ENCODE measurements around the gene GAS2L3. TPM values are rescaled to one million over a fixed set of nuclear protein-coding genes. Genes with fewer than 3 reads are reported as not detected.

GAS2L3 gene
- total RNA-seq, 4 donors from 2014 or later = 2.5 to 45.8 TPM; not detected in 2

DNA sequence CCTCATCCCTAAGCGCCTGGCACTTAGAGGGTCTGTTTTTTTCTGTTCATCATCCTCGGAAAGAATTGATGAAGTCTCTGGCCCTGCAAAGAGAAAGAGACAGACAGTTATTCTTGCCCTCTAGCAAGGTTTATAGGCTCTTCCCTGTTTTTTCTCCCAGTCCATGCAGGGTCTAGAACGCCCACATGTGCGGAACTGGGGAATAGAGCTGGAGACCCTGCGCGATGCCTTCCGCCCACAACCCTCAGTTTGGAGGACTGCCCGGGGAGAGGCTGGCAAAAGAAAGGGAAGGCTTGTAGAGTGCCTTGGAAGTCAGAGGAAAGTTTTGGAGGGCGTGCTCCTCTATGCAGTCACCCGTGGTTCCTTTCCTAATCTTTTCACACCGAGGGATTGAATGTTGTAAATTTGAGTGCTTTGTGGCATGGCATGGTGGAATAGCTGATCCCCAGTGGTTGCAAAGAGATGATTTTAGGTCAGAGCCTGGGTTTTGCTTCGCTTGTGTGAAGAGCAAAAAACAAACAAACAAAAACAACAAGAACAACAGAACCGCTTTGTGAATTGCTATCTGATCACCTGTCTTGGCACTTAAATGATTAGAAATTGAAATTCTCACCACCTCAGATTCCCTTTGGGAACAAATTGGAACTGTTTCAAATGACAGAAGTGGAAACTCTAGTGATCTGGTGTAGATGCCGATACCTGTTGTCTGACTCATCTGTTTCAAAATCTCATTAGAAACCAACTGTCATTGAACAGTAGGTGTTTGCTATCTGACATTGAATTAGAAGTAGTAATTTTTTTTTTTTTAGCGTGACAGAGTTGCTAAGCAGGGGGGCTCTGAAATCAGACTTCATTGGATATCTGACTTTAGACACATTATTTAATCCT is 947 bp downstream of the GAS2L3 start:
- Histone ChIP-seq H3K27me3 (no peaks in the 10 kb centered on the region), H3K9me3 (no peaks in the 10 kb centered on the region), H3K4me1 (peaks cover 0 to 6% of the 10 kb centered on the region in 2 donors), H3K27ac (no peak overlapping the region), H3K4me3 (peak overlapping the region; percentile 37 to 64), H3K36me3 (no peaks in the 10 kb centered on the region)
- intact Hi-C loops (cut with DNase I; ENCODE audit: low total_unique reads) = no loop called here
- TF ChIP-seq, protein P1, sequence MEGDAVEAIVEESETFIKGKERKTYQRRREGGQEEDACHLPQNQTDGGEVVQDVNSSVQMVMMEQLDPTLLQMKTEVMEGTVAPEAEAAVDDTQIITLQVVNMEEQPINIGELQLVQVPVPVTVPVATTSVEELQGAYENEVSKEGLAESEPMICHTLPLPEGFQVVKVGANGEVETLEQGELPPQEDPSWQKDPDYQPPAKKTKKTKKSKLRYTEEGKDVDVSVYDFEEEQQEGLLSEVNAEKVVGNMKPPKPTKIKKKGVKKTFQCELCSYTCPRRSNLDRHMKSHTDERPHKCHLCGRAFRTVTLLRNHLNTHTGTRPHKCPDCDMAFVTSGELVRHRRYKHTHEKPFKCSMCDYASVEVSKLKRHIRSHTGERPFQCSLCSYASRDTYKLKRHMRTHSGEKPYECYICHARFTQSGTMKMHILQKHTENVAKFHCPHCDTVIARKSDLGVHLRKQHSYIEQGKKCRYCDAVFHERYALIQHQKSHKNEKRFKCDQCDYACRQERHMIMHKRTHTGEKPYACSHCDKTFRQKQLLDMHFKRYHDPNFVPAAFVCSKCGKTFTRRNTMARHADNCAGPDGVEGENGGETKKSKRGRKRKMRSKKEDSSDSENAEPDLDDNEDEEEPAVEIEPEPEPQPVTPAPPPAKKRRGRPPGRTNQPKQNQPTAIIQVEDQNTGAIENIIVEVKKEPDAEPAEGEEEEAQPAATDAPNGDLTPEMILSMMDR (IDR thresholded peaks at IDR 0.05) = no peak
- no peak for TF ChIP-seq POLR2A (IDR thresholded peaks at IDR 0.05)
- DNase-seq = no peak

DNA sequence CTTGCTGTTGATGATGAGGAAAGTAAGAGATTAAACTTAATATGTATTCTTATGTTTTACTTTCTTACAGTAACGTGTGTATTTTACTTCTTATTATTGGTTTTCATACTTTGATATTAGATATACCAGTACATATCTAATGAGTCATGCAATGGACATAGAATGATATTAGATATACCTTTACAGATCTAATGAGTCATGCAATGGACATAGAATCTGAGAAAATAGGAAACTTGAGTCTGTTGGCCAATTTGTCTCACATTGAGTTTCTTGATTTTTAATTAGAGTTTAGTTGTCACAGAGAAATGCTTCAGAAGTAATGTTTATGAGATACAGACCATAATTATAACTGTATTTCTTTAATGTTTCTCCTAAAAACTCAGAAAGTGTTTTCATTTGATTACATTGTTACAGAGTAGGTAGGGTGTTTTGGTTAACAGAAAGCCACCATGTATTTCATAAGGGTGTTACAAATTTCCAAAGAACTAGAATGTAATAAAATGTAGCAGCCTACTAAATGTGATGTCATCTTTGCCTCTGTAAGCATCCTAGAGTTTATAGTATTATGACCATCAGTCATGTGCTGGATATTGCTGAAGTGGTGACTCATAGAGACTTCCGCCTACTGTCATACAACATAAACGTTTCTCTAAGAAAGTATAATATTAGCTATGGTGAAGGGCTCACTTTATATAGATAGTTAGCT is 3.0 kb downstream of the GAS2L3 start:
- intact Hi-C loops (cut with DNase I; ENCODE audit: low total_unique reads) = no loop called here
- Histone ChIP-seq H3K27me3 (no peaks in the 10 kb centered on the region), H3K4me1 (peaks cover 0 to 6% of the 10 kb centered on the region in 2 donors), H3K4me3 (no peak overlapping the region), H3K27ac (no peak overlapping the region), H3K9me3 (no peaks in the 10 kb centered on the region), H3K36me3 (no peaks in the 10 kb centered on the region)
- TF ChIP-seq POLR2A (IDR thresholded peaks at IDR 0.05) = no peak
- TF ChIP-seq, protein P1 (IDR thresholded peaks at IDR 0.05) = no peak
- no peak for DNase-seq

DNA sequence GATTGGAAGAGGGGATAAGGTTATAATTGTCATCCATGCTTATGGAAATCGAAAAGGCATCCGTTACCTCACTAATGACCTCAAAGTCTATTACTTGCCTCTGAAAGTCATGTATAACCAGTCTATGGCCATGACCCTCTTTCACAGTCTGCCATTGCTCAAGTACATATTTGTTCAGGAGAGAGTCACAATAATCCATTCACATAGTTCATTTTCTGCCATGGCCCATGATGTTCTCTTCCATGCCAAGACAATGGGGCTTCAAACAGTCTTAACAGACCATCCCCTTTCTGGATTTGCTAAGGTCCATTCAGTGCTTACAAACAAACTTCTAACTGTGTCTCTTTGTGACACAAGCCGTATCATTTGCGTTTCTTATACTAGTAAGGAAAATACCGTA is 5.4 kb downstream of the GAS2L3 start:
- peaks cover 0 to 6% of the 10 kb centered on the region in 2 donors for H3K4me1 ChIP-seq
- no peak overlapping the region for H3K4me3 ChIP-seq
- no peaks in the 10 kb centered on the region for H3K9me3 ChIP-seq
- H3K27ac ChIP-seq = no peak overlapping the region
- H3K36me3 ChIP-seq = no peaks in the 10 kb centered on the region
- intact Hi-C loops (cut with DNase I; ENCODE audit: low total_unique reads) = no loop called here
- no peak for TF ChIP-seq POLR2A (IDR thresholded peaks at IDR 0.05)
- TF ChIP-seq, protein P1 (IDR thresholded peaks at IDR 0.05) = no peak
- DNase-seq = no peak
- H3K27me3 ChIP-seq = no peaks in the 10 kb centered on the region

DNA sequence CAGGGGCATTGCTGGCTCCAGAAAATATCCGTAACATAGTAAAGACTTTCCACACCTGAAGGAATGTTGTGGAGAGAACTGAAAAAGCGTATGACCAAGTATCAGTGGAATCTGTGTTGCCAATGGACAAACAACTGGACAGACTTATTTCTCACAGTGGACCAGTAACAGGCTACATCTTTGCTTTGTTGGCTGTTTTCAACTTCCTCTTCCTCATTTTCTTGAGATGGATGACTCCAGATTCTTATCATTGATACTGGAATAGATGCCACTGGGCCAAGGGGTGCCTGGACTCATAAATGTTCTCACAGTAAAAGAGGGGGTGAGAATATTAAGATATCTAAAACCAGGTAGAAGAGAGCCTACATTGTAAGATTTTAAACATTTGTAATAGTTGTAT is 6.4 kb downstream of the GAS2L3 start:
- H3K36me3 ChIP-seq = no peaks in the 10 kb centered on the region
- no peak for DNase-seq
- no peaks in the 10 kb centered on the region for H3K9me3 ChIP-seq
- no peak for TF ChIP-seq POLR2A (IDR thresholded peaks at IDR 0.05)
- TF ChIP-seq, protein P1 (IDR thresholded peaks at IDR 0.05) = no peak
- no peaks in the 10 kb centered on the region for H3K27me3 ChIP-seq
- intact Hi-C loops (cut with DNase I; ENCODE audit: low total_unique reads) = no loop called here
- H3K4me1 ChIP-seq = no peaks in the 10 kb centered on the region
- no peak overlapping the region for H3K27ac ChIP-seq
- no peak overlapping the region for H3K4me3 ChIP-seq

DNA sequence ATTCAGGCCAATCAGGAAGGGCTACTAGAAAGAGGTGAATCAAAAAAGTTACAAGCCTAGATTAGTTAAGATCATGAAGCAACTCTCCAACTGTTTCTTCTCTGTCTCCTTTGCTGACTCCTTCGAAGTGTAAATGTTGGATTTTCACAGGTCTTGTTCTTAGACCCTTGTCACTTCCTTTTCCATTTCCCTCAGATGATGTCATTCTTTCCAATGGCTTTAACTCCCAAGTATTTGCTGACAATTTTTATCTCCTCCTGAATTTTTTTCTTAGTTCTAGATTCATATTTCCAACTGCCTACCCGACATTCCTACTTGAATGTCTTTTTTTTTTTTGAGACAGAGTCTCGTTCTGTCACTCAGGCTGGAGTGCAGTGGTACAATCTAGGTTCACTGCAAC is 10.8 kb downstream of the GAS2L3 start:
- Histone ChIP-seq H3K27me3 (no peaks in the 10 kb centered on the region), H3K4me1 (no peaks in the 10 kb centered on the region), H3K36me3 (no peaks in the 10 kb centered on the region), H3K4me3 (no peak overlapping the region), H3K9me3 (peaks cover 0 to 2% of the 10 kb centered on the region in 2 donors), H3K27ac (no peak overlapping the region)
- DNase-seq = no peak
- TF ChIP-seq POLR2A (IDR thresholded peaks at IDR 0.05) = no peak
- TF ChIP-seq, protein P1 (IDR thresholded peaks at IDR 0.05) = no peak
- intact Hi-C loops (cut with DNase I; ENCODE audit: low total_unique reads) = no loop called here

Data from uterus (tissue), 4 donors.